Activated CD8-positive, alpha-beta memory T cell treated with anti-CD3 and anti-CD28 coated beads, Interleukin-2, amount 50 U/mL, for 1 hour (primary cell): ENCODE data around the gene TRIM41.
A peak's percentile ranks its signal among the peaks of the same experiment; 100 is the strongest.
"Not testable (repeated sequence)": the region's sequence is repeated elsewhere in the genome, so short reads cannot be mapped to it uniquely, and the experiment has no call there.

ENCODE experiments used
- DNase-seq: peaks from one replicate; pipeline ENCODE4 v3.0.0-alpha.2; 2020; ENCODE audit errors: extremely low read depth

Gene TRIM41

GRCh38 chr5:181255276-181255675 is 32.2 kb downstream of the TRIM41 start:
- DNase-seq: no peak

- no peak for DNase-seq
These were observed 32.9 kb downstream of the TRIM41 start for GRCh38 chr5:181255836-181256578.

GRCh38 chr5:181258576-181258975 is 35.5 kb downstream of the TRIM41 start:
- DNase-seq: no peak

GRCh38 chr5:181259283-181259682 is 36.2 kb downstream of the TRIM41 start:
- no peak for DNase-seq

- DNase-seq: no peak
These were observed 37.1 kb downstream of the TRIM41 start for GRCh38 chr5:181259974-181260719.

GRCh38 chr5:181260720-181261319 is 37.7 kb downstream of the TRIM41 start, which contains the start of gene TRIM52:
TSS of gene TRIM52 (minus strand) at chr5:181261143. CDS start at chr5:181260813, 330 bp downstream.
- DNase-seq: peak; percentile 77

- peak; percentile 47 for DNase-seq
These were observed 38.4 kb downstream of the TRIM41 start for GRCh38 chr5:181261320-181262049.

- DNase-seq: no peak
These were observed 40.6 kb downstream of the TRIM41 start for GRCh38 chr5:181263633-181264032.

- no peak for DNase-seq
These were observed 42.1 kb downstream of the TRIM41 start for GRCh38 chr5:181265092-181265671.

GRCh38 chr5:181267291-181267904 is 44.3 kb downstream of the TRIM41 start:
- DNase-seq: not testable (repeated sequence)

GRCh38 chr5:181267907-181268306 is 44.8 kb downstream of the TRIM41 start:
- DNase-seq: not testable (repeated sequence)

- DNase-seq: no peak
These were observed 48.0 kb downstream of the TRIM41 start for GRCh38 chr5:181271081-181271480.

GRCh38 chr5:181273433-181273744 is 50.3 kb downstream of the TRIM41 start:
- DNase-seq: not testable (repeated sequence)

GRCh38 chr5:181280251-181280762 is 57.2 kb downstream of the TRIM41 start:
- DNase-seq: no peak

- no peak for DNase-seq
These were observed 58.2 kb downstream of the TRIM41 start for GRCh38 chr5:181281077-181281983.

GRCh38 chr5:181281984-181282316 is 58.9 kb downstream of the TRIM41 start:
- DNase-seq: no peak

GRCh38 chr5:181282415-181282814 is 59.3 kb downstream of the TRIM41 start:
- DNase-seq: not testable (repeated sequence)

GRCh38 chr5:181282874-181283273 is 59.8 kb downstream of the TRIM41 start:
- DNase-seq: no peak

- DNase-seq: no peak
These were observed 60.3 kb downstream of the TRIM41 start for GRCh38 chr5:181283347-181283746.
